CD4-positive, alpha-beta T cell treated with Interferon gamma for 1 hour (primary cell): ENCODE measurements around the gene CDK14.
"Not testable (repeated sequence)": the region's sequence is repeated elsewhere in the genome, so short reads cannot be mapped to it uniquely, and the experiment has no call there.

Experiments used
- DNase-seq: peaks from one replicate; pipeline ENCODE4 v3.0.0-alpha.2; 2020

CDK14 gene

GRCh38 chr7:90723866-90724265 is 127.7 kb downstream of the CDK14 start:
- DNase-seq, result no peak

GRCh38 chr7:90726120-90726519 is 130.0 kb downstream of the CDK14 start:
- no peak for DNase-seq

- DNase-seq, result no peak
Measured at GRCh38 chr7:90726623-90727022, 130.5 kb downstream of the CDK14 start.

- no peak for DNase-seq
Measured at GRCh38 chr7:90727412-90727811, 131.3 kb downstream of the CDK14 start.

- peak; percentile 1 for DNase-seq
Measured at GRCh38 chr7:90728568-90728967, 132.4 kb downstream of the CDK14 start.

- not testable (repeated sequence) for DNase-seq
Measured at GRCh38 chr7:90735611-90736280, 139.6 kb downstream of the CDK14 start.

GRCh38 chr7:90736316-90736715 is 140.2 kb downstream of the CDK14 start:
- DNase-seq, result no peak

GRCh38 chr7:90736968-90737939 is 141.1 kb downstream of the CDK14 start:
- DNase-seq, result peak; percentile 22

GRCh38 chr7:90738249-90738648 is 142.1 kb downstream of the CDK14 start:
- DNase-seq, result no peak

GRCh38 chr7:90739716-90740115 is 143.6 kb downstream of the CDK14 start:
- DNase-seq, result no peak

- DNase-seq, result no peak
Measured at GRCh38 chr7:90740386-90740785, 144.3 kb downstream of the CDK14 start.

- DNase-seq, result no peak
Measured at GRCh38 chr7:90743626-90744025, 147.5 kb downstream of the CDK14 start.

GRCh38 chr7:90747516-90747915 is 151.4 kb downstream of the CDK14 start:
- no peak for DNase-seq

GRCh38 chr7:90749262-90749661 is 153.1 kb downstream of the CDK14 start:
- DNase-seq, result no peak

GRCh38 chr7:90749774-90750173 is 153.7 kb downstream of the CDK14 start:
- no peak for DNase-seq

- no peak for DNase-seq
Measured at GRCh38 chr7:90751595-90751994, 155.5 kb downstream of the CDK14 start.

GRCh38 chr7:90752051-90752450 is 155.9 kb downstream of the CDK14 start:
- DNase-seq, result no peak

GRCh38 chr7:90755041-90755440 is 158.9 kb downstream of the CDK14 start:
- no peak for DNase-seq

GRCh38 chr7:90756366-90756765 is 160.2 kb downstream of the CDK14 start:
- no peak for DNase-seq

- DNase-seq, result peak; percentile 25
Measured at GRCh38 chr7:90757565-90757950, 161.4 kb downstream of the CDK14 start.

- DNase-seq, result no peak
Measured at GRCh38 chr7:90758933-90759562, 162.9 kb downstream of the CDK14 start.

- DNase-seq, result no peak
Measured at GRCh38 chr7:90759710-90760109, 163.6 kb downstream of the CDK14 start.

GRCh38 chr7:90760892-90761291 is 164.8 kb downstream of the CDK14 start:
- DNase-seq, result no peak

- DNase-seq, result no peak
Measured at GRCh38 chr7:90761584-90761983, 165.5 kb downstream of the CDK14 start.
